ENCODE results near the gene SMC6.

SMC6 gene

GRCh38 chr2:17753803-17754663 is at the start of gene SMC6, which contains the start of gene GEN1:
Gene SMC6 (minus strand): TSS chr2:17753810. CDS start chr2:17745946, 7,864 bp downstream.
Gene GEN1 (plus strand): TSS chr2:17754138. CDS start chr2:17759944, 5,806 bp downstream.
- DNase-seq, result peak; percentile 88

DNA sequence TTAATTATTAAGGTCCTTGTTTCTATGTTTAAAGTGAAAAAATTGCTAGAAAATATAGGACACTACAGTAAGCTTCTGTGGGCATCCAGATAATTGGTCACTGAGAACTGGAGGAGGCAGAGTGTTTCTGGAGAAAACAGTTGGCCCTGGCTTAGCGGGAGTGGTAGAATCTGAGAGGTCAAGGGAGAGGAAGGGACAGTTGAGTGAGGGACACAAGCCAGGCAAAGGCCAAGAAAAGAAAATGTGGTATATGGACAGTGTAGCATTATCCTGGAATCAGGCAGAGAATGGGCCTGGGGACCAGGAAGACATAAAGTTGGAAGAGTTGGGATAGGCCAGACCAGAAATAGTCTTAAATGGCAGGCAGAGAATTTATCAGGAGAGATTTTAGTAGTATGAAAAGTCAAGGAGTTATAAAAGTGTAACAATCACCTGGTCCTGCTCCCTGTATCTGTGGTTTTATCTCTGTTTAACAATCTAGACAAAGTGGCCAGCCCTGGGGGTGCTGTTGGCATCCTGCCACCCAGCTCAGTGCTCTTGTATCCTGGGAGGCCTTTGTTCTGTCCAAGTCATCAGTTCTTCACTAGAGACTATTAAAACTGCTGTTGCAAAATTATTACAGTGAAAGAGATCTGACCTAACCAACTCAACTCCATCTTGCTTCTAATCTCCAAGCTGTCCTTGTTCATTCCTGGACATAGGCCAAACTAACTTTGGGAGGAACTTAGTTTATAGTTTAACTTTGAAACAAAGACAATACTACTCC is 47.3 kb upstream of the SMC6 start:
- no peak for DNase-seq

- DNase-seq, result no peak
Observed at GRCh38 chr2:17800219-17800618, 46.6 kb upstream of the SMC6 start.

GRCh38 chr2:17799301-17800120 is 45.9 kb upstream of the SMC6 start:
- DNase-seq, result no peak

GRCh38 chr2:17798338-17798737 is 44.7 kb upstream of the SMC6 start:
- DNase-seq, result no peak

- no peak for DNase-seq
Observed at GRCh38 chr2:17795309-17795708, 41.7 kb upstream of the SMC6 start.

- no peak for DNase-seq
Observed at GRCh38 chr2:17793803-17794354, 40.3 kb upstream of the SMC6 start.

GRCh38 chr2:17793296-17793695 is 39.7 kb upstream of the SMC6 start:
- no peak for DNase-seq

DNA sequence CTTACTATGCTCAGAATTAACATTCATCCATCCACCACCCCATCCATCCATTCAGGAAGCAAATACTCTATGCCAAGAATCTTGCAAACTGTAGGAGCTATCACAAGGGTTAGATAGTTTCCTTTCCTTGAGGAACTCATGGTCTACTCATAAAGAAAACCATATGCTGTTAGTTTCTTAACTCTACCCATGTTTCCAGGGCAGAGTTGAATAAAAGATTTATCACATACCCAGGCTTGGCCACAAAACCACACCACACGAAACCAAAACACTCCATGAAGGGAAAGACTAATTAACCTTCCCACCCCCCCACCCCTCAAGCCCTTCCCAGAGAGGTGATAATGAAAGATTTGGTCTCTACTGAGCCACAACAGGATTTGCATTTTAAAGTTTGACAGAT is 38.9 kb upstream of the SMC6 start:
- DNase-seq, result no peak

- DNase-seq, result no peak
Observed at GRCh38 chr2:17791817-17792130, 38.2 kb upstream of the SMC6 start.

- no peak for DNase-seq
Observed at GRCh38 chr2:17791121-17791816, 37.7 kb upstream of the SMC6 start.

- no peak for DNase-seq
Observed at GRCh38 chr2:17790536-17790935, 36.9 kb upstream of the SMC6 start.

GRCh38 chr2:17788773-17789172 is 35.2 kb upstream of the SMC6 start:
- DNase-seq, result no peak

GRCh38 chr2:17786727-17787126 is 33.1 kb upstream of the SMC6 start:
- DNase-seq, result no peak

DNA sequence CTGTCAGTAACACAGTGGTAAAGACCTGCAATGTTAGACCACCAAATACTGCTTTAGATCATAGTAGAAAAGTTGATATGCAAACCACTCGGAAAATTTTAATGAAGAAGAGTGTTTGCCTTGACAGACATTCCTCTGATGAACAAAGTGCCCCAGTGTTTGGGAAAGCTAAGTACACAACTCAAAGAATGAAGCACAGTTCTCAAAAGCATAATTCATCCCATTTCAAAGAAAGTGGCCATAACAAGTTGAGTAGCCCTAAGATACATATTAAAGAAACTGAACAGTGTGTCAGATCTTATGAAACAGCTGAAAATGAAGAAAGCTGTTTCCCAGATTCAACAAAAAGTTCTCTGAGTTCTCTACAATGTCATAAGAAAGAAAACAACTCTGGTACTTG is 27.9 kb upstream of the SMC6 start:
- DNase-seq, result no peak

GRCh38 chr2:17780546-17780945 is 26.9 kb upstream of the SMC6 start:
- DNase-seq, result no peak

GRCh38 chr2:17772532-17772931 is 18.9 kb upstream of the SMC6 start:
- no peak for DNase-seq

GRCh38 chr2:17771956-17772355 is 18.3 kb upstream of the SMC6 start:
- no peak for DNase-seq

- DNase-seq, result no peak
Observed at GRCh38 chr2:17768894-17769293, 15.3 kb upstream of the SMC6 start.

GRCh38 chr2:17765398-17765797 is 11.8 kb upstream of the SMC6 start:
- no peak for DNase-seq

GRCh38 chr2:17763641-17764333 is 10.2 kb upstream of the SMC6 start:
- no peak for DNase-seq

DNA sequence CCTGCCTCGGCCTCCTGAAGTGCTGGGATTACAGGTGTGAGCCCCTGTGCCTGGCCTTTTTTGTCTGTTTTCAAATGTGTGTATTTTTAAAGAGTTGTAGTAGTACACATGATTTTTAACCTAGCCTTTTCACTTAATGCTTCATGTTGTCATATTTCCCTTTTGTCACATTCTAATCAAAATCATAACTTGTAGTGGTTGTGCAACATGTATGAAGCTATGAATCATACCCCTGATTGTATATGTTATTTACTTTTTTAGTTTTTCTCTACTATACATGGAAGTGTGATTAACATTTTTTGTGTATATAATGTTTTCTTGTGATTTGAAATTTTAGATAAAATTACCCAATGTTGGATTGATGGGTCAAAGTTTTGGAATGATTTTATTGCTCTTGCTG is 8.8 kb upstream of the SMC6 start:
- DNase-seq, result no peak

Data from activated CD8-positive, alpha-beta memory T cell treated with anti-CD3 and anti-CD28 coated beads, Interleukin-2, amount 50 U/mL, for 4 hours (primary cell).